ENCODE measurements around the gene MYF6. TPM values are rescaled to one million over a fixed set of nuclear protein-coding genes. Genes with fewer than 3 reads are reported as not detected.

Gene MYF6
- total RNA-seq, 4 donors from 2014 or later, result 335 to 1,770 (median 962) TPM

GRCh38 chr12:80714055-80714454, 6.6 kb downstream of the MYF6 start:
- TF ChIP-seq POLR2A (IDR thresholded peaks at IDR 0.05) (peak in 1 of 2 donors; percentile 25), CTCF (IDR thresholded peaks at IDR 0.05 in 4 of 5, conservative IDR thresholded peaks at IDR 0.05 in 1 of 5) (no peak)
- H3K27me3 ChIP-seq, result peaks cover 0 to 4% (median 4%) of the 10 kb centered on the region in 3 donors
- in situ Hi-C loops (cut with MboI; ENCODE audit: low sequenced_read_pairs in 4 of 4), result no loop called here
- DNase-seq (peak; percentile 28 to 62), ATAC-seq (peak; percentile 32 to 55)
- intact Hi-C loops (cut with DNase I; ENCODE audit: low total_unique reads), result loop anchor here (5.0 kb wide), 1 partner anchor 48 kb away; no protein-coding TSS in a partner anchor
- H3K27ac ChIP-seq, result peak overlapping the region; percentile 77 to 92 (median 86)
- H3K4me3 ChIP-seq, result peak overlapping the region; percentile 37 to 56 (median 50)
- H3K36me3 ChIP-seq, result peaks cover 0 to 8% of the 10 kb centered on the region in 2 donors
- peaks cover 4 to 10% of the 10 kb centered on the region in 2 donors for H3K4me1 ChIP-seq
- no peaks in the 10 kb centered on the region for H3K9me3 ChIP-seq

GRCh38 chr12:80714846-80715245, 7.4 kb downstream of the MYF6 start:
- Histone ChIP-seq H3K4me1 (peaks cover 4 to 10% of the 10 kb centered on the region in 2 donors), H3K27ac (peak overlapping the region; percentile 27 to 91 (median 79)), H3K36me3 (no peaks in the 10 kb centered on the region), H3K9me3 (no peaks in the 10 kb centered on the region), H3K27me3 (peaks cover 0 to 4% (median 4%) of the 10 kb centered on the region in 3 donors), H3K4me3 (peak overlapping the region in 1 of 4 donors; percentile 51)
- intact Hi-C loops (cut with DNase I; ENCODE audit: low total_unique reads) (loop anchor here (5.0 kb wide), 1 partner anchor 47 kb away; no protein-coding TSS in a partner anchor), in situ Hi-C loops (cut with MboI; ENCODE audit: low sequenced_read_pairs in 4 of 4) (no loop called here)
- TF ChIP-seq POLR2A (IDR thresholded peaks at IDR 0.05) (no peak), CTCF (IDR thresholded peaks at IDR 0.05 in 4 of 5, conservative IDR thresholded peaks at IDR 0.05 in 1 of 5) (no peak)
- DNase-seq, result no peak
- ATAC-seq, result no peak

- H3K27ac ChIP-seq, result peak overlapping the region in 2 of 4 donors; percentile 5 to 7
- peaks cover 0 to 4% (median 4%) of the 10 kb centered on the region in 3 donors for H3K27me3 ChIP-seq
- TF ChIP-seq POLR2A (IDR thresholded peaks at IDR 0.05), result no peak
- TF ChIP-seq CTCF (IDR thresholded peaks at IDR 0.05 in 4 of 5, conservative IDR thresholded peaks at IDR 0.05 in 1 of 5), result no peak
- H3K4me3 ChIP-seq, result peak overlapping the region in 1 of 4 donors; percentile 23
- DNase-seq (no peak), ATAC-seq (no peak)
- intact Hi-C loops (cut with DNase I; ENCODE audit: low total_unique reads), result no loop called here
- H3K4me1 ChIP-seq, result peaks cover 4 to 10% of the 10 kb centered on the region in 2 donors
- H3K36me3 ChIP-seq, result no peaks in the 10 kb centered on the region
- no peaks in the 10 kb centered on the region for H3K9me3 ChIP-seq
- in situ Hi-C loops (cut with MboI; ENCODE audit: low sequenced_read_pairs in 4 of 4), result no loop called here
Measured at GRCh38 chr12:80715713-80716249, 8.3 kb downstream of the MYF6 start.

GRCh38 chr12:80716696-80717469, 9.4 kb downstream of the MYF6 start, which contains the start of gene MYF5:
Gene MYF5, plus strand, starts transcription at chr12:80716912. Its CDS starts 152 bp downstream, at chr12:80717064.
- TF ChIP-seq CTCF (IDR thresholded peaks at IDR 0.05 in 4 of 5, conservative IDR thresholded peaks at IDR 0.05 in 1 of 5) (no peak), POLR2A (IDR thresholded peaks at IDR 0.05) (peak in 1 of 2 donors; percentile 24)

More at GRCh38 chr12:80716696-80717469, 9.4 kb downstream of the MYF6 start, which contains the start of gene MYF5:
- in situ Hi-C loops (cut with MboI; ENCODE audit: low sequenced_read_pairs in 4 of 4) (no loop called here), intact Hi-C loops (cut with DNase I; ENCODE audit: low total_unique reads) (no loop called here)
- DNase-seq (no peak), ATAC-seq (no peak)
- H3K4me1 ChIP-seq, result peaks cover 4 to 7% of the 10 kb centered on the region in 2 donors
- no peaks in the 10 kb centered on the region for H3K36me3 ChIP-seq
- H3K27me3 ChIP-seq, result peaks cover 0 to 5% (median 4%) of the 10 kb centered on the region in 3 donors
- H3K9me3 ChIP-seq, result no peaks in the 10 kb centered on the region
- H3K27ac ChIP-seq, result no peak within 1 kb of the TSS
- peak within 1 kb of the TSS in 2 of 4 donors; percentile 14 to 23 for H3K4me3 ChIP-seq
